ENCODE measurements around the gene CFAP299.

DNA sequence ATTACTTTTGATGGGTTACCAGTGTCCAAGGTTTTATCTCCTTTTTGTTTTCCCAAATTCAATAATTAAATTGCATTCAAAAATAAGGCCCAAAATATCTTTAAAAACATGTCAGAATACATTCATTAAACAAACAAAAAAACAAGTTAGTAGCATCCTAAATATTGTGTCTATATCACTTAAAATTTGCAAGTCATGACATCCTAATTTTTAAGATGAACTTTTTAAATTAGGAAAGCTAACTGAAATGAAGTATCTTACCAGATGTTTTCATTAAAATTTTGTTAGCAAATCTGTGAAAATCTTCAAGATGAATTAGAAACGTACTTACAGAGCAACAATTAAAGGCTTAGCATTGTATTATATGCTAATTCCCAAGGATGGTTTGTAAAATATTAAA lies 962 bp upstream of the CFAP299 start:
- TF ChIP-seq CTCF (IDR thresholded peaks at IDR 0.05) (no peak), POLR2AphosphoS5 (IDR thresholded peaks at IDR 0.05) (no peak), POLR2A (IDR thresholded peaks at IDR 0.05) (no peak)
